Measurements from ENCODE around the gene PHF8. TPM values are rescaled to one million over a fixed set of nuclear protein-coding genes. Genes with fewer than 3 reads are reported as not detected.

The PHF8 gene
- total and polyA plus RNA-seq, 2 donors = 13.4 to 14.0 TPM

DNA sequence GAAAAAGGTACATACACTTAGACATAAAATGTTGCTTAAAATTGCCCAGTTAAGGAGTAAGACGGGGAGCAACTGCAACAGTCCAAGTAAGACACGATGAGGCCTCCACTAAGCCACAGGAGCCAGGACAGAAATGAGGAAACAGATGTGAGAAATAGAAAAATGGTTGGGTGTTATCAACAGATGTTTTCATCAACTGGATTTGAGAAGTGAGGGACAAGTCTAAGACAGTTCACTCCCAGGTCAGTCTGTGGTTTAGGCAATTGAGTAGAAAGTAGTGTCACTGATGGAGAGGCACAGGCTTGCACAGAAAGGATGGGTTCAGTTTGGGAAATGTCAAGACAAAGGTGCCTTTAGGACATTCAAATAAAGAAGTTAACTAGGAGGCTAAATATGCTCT is 23.5 kb upstream of the PHF8 start:
- Histone ChIP-seq H3K36me3 (ENCODE audit: control insufficient read depth in 2 of 2, insufficient read depth in 2 of 2, low read length in 1 of 2) (peaks cover 0 to 2% of the 10 kb centered on the region in 2 donors), H3K27ac (ENCODE audit: low read depth in 1 of 2, low read length in 1 of 2) (no peak overlapping the region), H3K4me1 (ENCODE audit: control insufficient read depth in 2 of 2, insufficient read depth in 2 of 2, low read length in 2 of 2) (no peaks in the 10 kb centered on the region), H3K27me3 (ENCODE audit: control insufficient read depth in 2 of 2, insufficient read depth in 1 of 2, low read length in 1 of 2) (no peaks in the 10 kb centered on the region), H3K4me3 (ENCODE audit: low read length in 2 of 2) (no peak overlapping the region), H3K9me3 (ENCODE audit: control insufficient read depth in 2 of 2, insufficient read depth in 1 of 2, low read length in 1 of 2) (no peaks in the 10 kb centered on the region)
- no peak for DNase-seq (ENCODE audit: low read depth in 6 of 9, low spot score in 9 of 9)
- WGBS = 35% methylated on average over 2 of the region's 2 CpGs

DNA sequence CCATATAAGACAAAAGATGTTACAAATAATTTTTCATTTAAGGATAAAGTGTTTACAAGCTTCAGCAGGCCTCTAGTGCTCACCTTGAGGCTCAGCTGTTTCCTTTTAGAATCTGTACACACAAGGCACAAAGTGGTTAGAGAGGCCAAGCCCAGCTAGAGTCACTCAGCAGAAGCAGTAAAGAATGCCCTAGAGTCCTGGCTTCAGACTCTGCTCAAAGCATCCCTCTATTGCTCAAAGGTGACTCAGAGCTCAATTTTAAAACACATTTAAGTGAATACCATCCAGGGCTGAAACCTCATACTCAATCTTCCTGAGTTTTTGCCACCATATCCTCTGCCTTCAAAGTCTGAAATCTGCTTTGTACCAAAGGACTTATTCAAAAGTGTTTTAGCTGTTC is 22.6 kb upstream of the PHF8 start:
- Histone ChIP-seq H3K36me3 (ENCODE audit: control insufficient read depth in 2 of 2, insufficient read depth in 2 of 2, low read length in 1 of 2) (peaks cover 0 to 2% of the 10 kb centered on the region in 2 donors), H3K9me3 (ENCODE audit: control insufficient read depth in 2 of 2, insufficient read depth in 1 of 2, low read length in 1 of 2) (no peaks in the 10 kb centered on the region), H3K27me3 (ENCODE audit: control insufficient read depth in 2 of 2, insufficient read depth in 1 of 2, low read length in 1 of 2) (no peaks in the 10 kb centered on the region), H3K4me1 (ENCODE audit: control insufficient read depth in 2 of 2, insufficient read depth in 2 of 2, low read length in 2 of 2) (no peaks in the 10 kb centered on the region), H3K27ac (ENCODE audit: low read depth in 1 of 2, low read length in 1 of 2) (no peak overlapping the region), H3K4me3 (ENCODE audit: low read length in 2 of 2) (no peak overlapping the region)
- no peak for DNase-seq (ENCODE audit: low read depth in 6 of 9, low spot score in 9 of 9)

DNA sequence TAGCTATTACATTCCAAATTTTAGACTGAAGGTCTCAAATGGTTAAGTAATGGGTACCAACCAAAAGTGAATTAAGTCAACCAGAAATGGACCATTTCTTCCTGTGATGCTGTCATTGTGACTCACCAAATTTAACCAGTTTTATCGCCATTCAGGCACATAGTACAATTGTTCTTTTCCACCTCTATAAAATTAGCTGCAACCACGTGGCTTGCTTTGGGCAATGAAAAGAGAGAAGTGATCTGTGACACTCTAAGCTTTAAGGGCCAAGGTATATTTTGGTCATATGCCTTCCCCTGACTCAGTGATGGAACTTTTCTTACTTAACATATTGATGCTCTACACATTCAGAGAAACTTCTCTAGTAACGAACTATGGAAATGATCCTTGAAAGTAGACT is 20.3 kb upstream of the PHF8 start:
- no peaks in the 10 kb centered on the region for H3K27me3 ChIP-seq (ENCODE audit: control insufficient read depth in 2 of 2, insufficient read depth in 1 of 2, low read length in 1 of 2)
- no peaks in the 10 kb centered on the region for H3K4me1 ChIP-seq (ENCODE audit: control insufficient read depth in 2 of 2, insufficient read depth in 2 of 2, low read length in 2 of 2)
- no peaks in the 10 kb centered on the region for H3K36me3 ChIP-seq (ENCODE audit: control insufficient read depth in 2 of 2, insufficient read depth in 2 of 2, low read length in 1 of 2)
- 95% methylated on average over 3 of the region's 3 CpGs for WGBS
- no peak overlapping the region for H3K4me3 ChIP-seq (ENCODE audit: low read length in 2 of 2)
- H3K27ac ChIP-seq (ENCODE audit: low read depth in 1 of 2, low read length in 1 of 2) = no peak overlapping the region
- no peak for DNase-seq (ENCODE audit: low read depth in 6 of 9, low spot score in 9 of 9)
- no peaks in the 10 kb centered on the region for H3K9me3 ChIP-seq (ENCODE audit: control insufficient read depth in 2 of 2, insufficient read depth in 1 of 2, low read length in 1 of 2)

DNA sequence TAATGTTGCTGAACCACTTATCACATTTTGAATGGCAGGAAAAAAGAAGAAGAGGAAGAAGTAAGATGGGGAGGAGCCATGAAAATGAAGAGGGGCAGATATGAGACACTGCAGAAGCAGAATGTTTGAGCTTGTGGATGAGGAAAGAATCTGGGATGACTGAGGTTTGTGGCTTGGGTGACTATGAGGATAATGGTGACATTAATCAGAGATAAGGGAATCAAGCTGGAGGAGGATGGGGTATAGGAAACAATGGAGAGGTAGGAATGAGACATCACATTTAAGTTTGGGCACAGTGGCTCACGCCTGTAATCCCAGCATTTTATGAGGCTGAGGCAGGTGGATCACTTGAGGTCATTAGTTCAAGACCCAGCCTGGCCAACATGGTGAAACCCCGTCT is 19.1 kb upstream of the PHF8 start:
- Histone ChIP-seq H3K27me3 (ENCODE audit: control insufficient read depth in 2 of 2, insufficient read depth in 1 of 2, low read length in 1 of 2) (no peaks in the 10 kb centered on the region), H3K27ac (ENCODE audit: low read depth in 1 of 2, low read length in 1 of 2) (no peak overlapping the region), H3K4me3 (ENCODE audit: low read length in 2 of 2) (no peak overlapping the region), H3K36me3 (ENCODE audit: control insufficient read depth in 2 of 2, insufficient read depth in 2 of 2, low read length in 1 of 2) (no peaks in the 10 kb centered on the region), H3K9me3 (ENCODE audit: control insufficient read depth in 2 of 2, insufficient read depth in 1 of 2, low read length in 1 of 2) (no peaks in the 10 kb centered on the region), H3K4me1 (ENCODE audit: control insufficient read depth in 2 of 2, insufficient read depth in 2 of 2, low read length in 2 of 2) (no peaks in the 10 kb centered on the region)
- WGBS = 98% methylated on average over 2 of the region's 2 CpGs
- no peak for DNase-seq (ENCODE audit: low read depth in 6 of 9, low spot score in 9 of 9)

DNA sequence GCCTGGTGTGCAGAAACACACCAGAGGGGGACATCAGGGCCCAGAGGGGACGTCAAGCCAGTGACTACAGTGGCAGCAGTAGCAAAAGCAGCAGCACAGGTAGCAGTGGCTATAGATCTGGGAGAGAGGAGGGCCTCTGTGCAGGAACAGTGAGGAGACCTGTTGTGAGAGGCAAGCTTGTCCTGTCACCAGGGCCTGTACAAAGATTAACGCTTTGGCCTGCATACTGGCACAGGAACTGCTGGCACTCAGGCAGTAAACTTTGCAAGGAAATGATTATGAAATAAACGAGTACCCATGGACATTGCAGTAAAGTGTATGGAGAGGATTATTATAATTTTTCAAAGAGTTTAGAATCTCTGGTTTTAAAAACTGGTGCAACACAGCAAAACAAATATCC is 5.5 kb upstream of the PHF8 start:
- H3K4me3 ChIP-seq (ENCODE audit: low read length in 2 of 2) = no peak overlapping the region
- H3K4me1 ChIP-seq (ENCODE audit: control insufficient read depth in 2 of 2, insufficient read depth in 2 of 2, low read length in 2 of 2) = peaks cover 3 to 11% of the 10 kb centered on the region in 2 donors
- no peaks in the 10 kb centered on the region for H3K27me3 ChIP-seq (ENCODE audit: control insufficient read depth in 2 of 2, insufficient read depth in 1 of 2, low read length in 1 of 2)
- peaks cover 0 to under 1% of the 10 kb centered on the region in 2 donors for H3K9me3 ChIP-seq (ENCODE audit: control insufficient read depth in 2 of 2, insufficient read depth in 1 of 2, low read length in 1 of 2)
- 83% methylated on average over 3 of the region's 3 CpGs for WGBS
- H3K27ac ChIP-seq (ENCODE audit: low read depth in 1 of 2, low read length in 1 of 2) = no peak overlapping the region
- H3K36me3 ChIP-seq (ENCODE audit: control insufficient read depth in 2 of 2, insufficient read depth in 2 of 2, low read length in 1 of 2) = no peaks in the 10 kb centered on the region
- no peak for DNase-seq (ENCODE audit: low read depth in 6 of 9, low spot score in 9 of 9)

DNA sequence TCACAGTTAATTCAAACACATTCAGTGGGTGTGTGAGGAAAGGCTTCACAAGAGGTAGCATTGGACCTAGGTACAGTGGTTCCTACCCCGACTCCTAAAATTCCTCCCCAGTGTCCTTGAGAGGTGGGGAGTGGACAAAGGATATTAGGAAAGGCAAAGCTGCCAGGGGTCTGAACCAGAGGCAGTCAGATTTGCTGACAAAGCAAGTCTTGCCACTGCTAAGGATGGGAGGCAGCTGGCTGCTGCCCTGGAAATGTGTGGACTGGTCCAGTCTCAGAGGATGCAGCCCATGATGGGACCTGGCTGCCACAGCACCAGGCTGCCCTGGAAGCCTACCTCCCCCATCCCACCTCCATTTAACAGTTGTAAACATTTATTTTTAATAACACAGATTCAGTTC is 4.1 kb upstream of the PHF8 start:
- Histone ChIP-seq H3K36me3 (ENCODE audit: control insufficient read depth in 2 of 2, insufficient read depth in 2 of 2, low read length in 1 of 2) (no peaks in the 10 kb centered on the region), H3K4me3 (ENCODE audit: low read length in 2 of 2) (no peak overlapping the region), H3K27me3 (ENCODE audit: control insufficient read depth in 2 of 2, insufficient read depth in 1 of 2, low read length in 1 of 2) (no peaks in the 10 kb centered on the region), H3K9me3 (ENCODE audit: control insufficient read depth in 2 of 2, insufficient read depth in 1 of 2, low read length in 1 of 2) (peaks cover 0 to 14% of the 10 kb centered on the region in 2 donors), H3K27ac (ENCODE audit: low read depth in 1 of 2, low read length in 1 of 2) (no peak overlapping the region), H3K4me1 (ENCODE audit: control insufficient read depth in 2 of 2, insufficient read depth in 2 of 2, low read length in 2 of 2) (peaks cover 3 to 12% of the 10 kb centered on the region in 2 donors)
- DNase-seq (ENCODE audit: low read depth in 6 of 9, low spot score in 9 of 9) = no peak
- 96% methylated on average over 1 of the region's 1 CpG for WGBS

DNA sequence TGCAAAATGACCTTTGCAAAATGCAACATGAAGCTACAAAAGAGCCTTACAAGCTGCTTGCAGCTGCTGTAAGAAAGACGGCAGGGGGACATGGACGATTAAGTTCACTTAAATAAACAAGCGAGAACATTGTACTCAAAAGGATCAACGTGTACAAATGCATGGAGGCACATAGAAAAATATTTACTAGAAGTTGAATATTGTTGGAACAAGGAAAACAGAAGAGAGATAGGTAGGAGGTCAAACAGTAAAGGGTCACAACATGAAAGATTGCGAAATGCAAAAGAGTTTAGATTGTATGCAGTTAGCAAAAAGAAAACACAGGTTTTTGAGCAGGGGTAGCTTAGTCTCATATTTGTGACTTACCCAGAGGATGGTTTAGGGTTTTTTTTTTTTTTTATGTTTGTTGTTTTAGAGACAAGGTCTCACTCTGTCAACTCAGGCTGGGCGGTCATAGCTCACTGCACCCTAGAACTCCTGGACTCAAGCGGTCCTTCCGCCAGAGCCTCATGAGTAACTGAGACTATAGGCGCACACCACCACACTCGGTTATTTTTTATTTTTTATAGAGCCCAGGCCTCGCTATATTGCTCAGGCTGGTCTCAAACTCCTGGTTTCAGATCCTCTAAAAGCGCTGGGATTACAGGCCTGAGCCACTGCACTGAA is 1.4 kb upstream of the PHF8 start:
- Histone ChIP-seq H3K36me3 (ENCODE audit: control insufficient read depth in 2 of 2, insufficient read depth in 2 of 2, low read length in 1 of 2) (peaks cover 3 to 6% of the 10 kb centered on the region in 2 donors), H3K4me1 (ENCODE audit: control insufficient read depth in 2 of 2, insufficient read depth in 2 of 2, low read length in 2 of 2) (peaks cover 3 to 12% of the 10 kb centered on the region in 2 donors), H3K27ac (ENCODE audit: low read depth in 1 of 2, low read length in 1 of 2) (peak overlapping the region; percentile 96 to 99), H3K27me3 (ENCODE audit: control insufficient read depth in 2 of 2, insufficient read depth in 1 of 2, low read length in 1 of 2) (no peaks in the 10 kb centered on the region), H3K9me3 (ENCODE audit: control insufficient read depth in 2 of 2, insufficient read depth in 1 of 2, low read length in 1 of 2) (peaks cover 0 to 14% of the 10 kb centered on the region in 2 donors), H3K4me3 (ENCODE audit: low read length in 2 of 2) (peak overlapping the region in 1 of 2 donors; percentile 61)
- WGBS = 96% methylated on average over 12 of the region's 12 CpGs
- DNase-seq (ENCODE audit: low read depth in 6 of 9, low spot score in 9 of 9) = no peak

DNA sequence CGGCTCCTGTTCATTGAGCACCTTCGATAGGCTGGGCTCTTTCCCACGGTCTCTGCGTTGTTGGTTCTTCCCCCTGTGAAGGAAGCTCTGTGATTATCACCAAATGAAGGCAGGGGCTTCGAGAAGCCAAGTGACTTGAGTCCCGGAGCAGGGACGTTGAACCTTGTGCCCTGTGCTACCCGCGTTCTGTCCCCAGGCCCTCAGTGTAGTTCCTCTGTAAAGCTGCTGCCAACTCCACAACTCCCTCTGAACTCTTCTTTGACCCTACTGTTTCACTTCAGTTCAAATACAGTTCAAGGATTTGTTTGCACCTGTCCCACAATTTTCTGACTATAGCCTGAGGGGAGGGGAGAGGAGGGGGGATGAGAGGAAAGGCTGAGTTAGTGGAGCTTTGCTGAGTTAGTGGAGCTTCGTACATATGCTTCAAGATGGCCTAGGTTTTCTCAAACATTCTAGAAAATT is 635 bp upstream of the PHF8 start:
- peaks cover 5 to 14% of the 10 kb centered on the region in 2 donors for H3K36me3 ChIP-seq (ENCODE audit: control insufficient read depth in 2 of 2, insufficient read depth in 2 of 2, low read length in 1 of 2)
- H3K27me3 ChIP-seq (ENCODE audit: control insufficient read depth in 2 of 2, insufficient read depth in 1 of 2, low read length in 1 of 2) = no peaks in the 10 kb centered on the region
- peaks cover 0 to 14% of the 10 kb centered on the region in 2 donors for H3K9me3 ChIP-seq (ENCODE audit: control insufficient read depth in 2 of 2, insufficient read depth in 1 of 2, low read length in 1 of 2)
- peak overlapping the region; percentile 61 to 75 for H3K4me3 ChIP-seq (ENCODE audit: low read length in 2 of 2)
- peak in 1 of 9 donors; percentile 11 for DNase-seq (ENCODE audit: low read depth in 6 of 9, low spot score in 9 of 9)
- WGBS = 9% methylated on average over 10 of the region's 10 CpGs
- peaks cover 3 to 12% of the 10 kb centered on the region in 2 donors for H3K4me1 ChIP-seq (ENCODE audit: control insufficient read depth in 2 of 2, insufficient read depth in 2 of 2, low read length in 2 of 2)
- H3K27ac ChIP-seq (ENCODE audit: low read depth in 1 of 2, low read length in 1 of 2) = peak overlapping the region; percentile 96 to 99

DNA sequence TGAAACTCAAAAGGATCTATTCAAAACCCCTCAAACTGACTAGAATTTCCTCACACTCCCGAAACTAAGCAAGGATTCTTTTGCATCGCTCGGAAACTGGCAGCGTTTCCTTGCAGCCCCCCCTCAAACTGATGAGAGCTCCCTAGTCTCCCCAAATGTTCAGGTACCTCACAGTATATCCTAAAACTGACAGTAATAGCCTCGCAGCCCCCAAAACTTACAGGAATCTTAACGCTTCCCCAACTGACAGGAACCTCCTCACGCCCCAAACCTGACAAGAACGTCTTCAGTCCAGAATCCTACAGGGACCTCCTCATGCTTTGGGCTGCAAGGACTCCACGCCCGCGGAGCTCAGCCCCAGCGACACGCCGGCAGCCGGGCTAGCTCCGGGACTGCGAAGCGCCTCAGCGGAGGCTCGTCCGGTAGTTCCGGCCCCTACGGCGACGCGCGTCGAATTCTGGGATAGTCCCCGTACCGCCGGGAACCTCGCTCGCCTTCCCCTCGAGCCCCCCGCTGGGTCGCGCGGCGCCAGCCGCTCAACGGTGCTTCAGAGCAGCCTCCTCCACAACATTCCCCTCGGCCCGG is 640 bp downstream of the PHF8 start:
- Histone ChIP-seq H3K4me1 (ENCODE audit: control insufficient read depth in 2 of 2, insufficient read depth in 2 of 2, low read length in 2 of 2) (peaks cover 3 to 12% of the 10 kb centered on the region in 2 donors), H3K36me3 (ENCODE audit: control insufficient read depth in 2 of 2, insufficient read depth in 2 of 2, low read length in 1 of 2) (peaks cover 5 to 17% of the 10 kb centered on the region in 2 donors), H3K9me3 (ENCODE audit: control insufficient read depth in 2 of 2, insufficient read depth in 1 of 2, low read length in 1 of 2) (peaks cover 0 to 14% of the 10 kb centered on the region in 2 donors), H3K27ac (ENCODE audit: low read depth in 1 of 2, low read length in 1 of 2) (peak overlapping the region; percentile 94 to 99), H3K27me3 (ENCODE audit: control insufficient read depth in 2 of 2, insufficient read depth in 1 of 2, low read length in 1 of 2) (no peaks in the 10 kb centered on the region), H3K4me3 (ENCODE audit: low read length in 2 of 2) (peak overlapping the region; percentile 75 to 79)
- under 1% methylated on average over 43 of the region's 43 CpGs for WGBS
- DNase-seq (ENCODE audit: low read depth in 6 of 9, low spot score in 9 of 9) = peak in 5 of 9 donors; percentile 6 to 56 (median 18)
